Omental fat pad (tissue), 4 donors: ENCODE data around the gene DNM3. TPM values are rescaled to one million over a fixed set of nuclear protein-coding genes. Genes with fewer than 3 reads are reported as not detected.

Experiments used
- ATAC-seq: fragments of 150-250 bp; one replicate; pipeline ENCODE4 v1.9.1; 2016; ENCODE audit warnings: mild to moderate bottlenecking, moderate library complexity; ENCODE audit not compliant: low FRiP score
- DNase-seq: peaks from one replicate; pipeline ENCODE4 v3.0.0-alpha.2; 2019; ENCODE audit warnings: low spot score
- CTCF ChIP-seq, 3 donors: fragments of 450-650 bp; IDR thresholded peaks; one replicate each; pipeline ENCODE4 v1.5.1; 2016 to 2017; ENCODE audit warnings: antibody characterized with exemption in 3 of 3, mild to moderate bottlenecking in 3 of 3, moderate library complexity in 2 of 3
- total RNA-seq, 4 donors: library from RNA; depleted of rRNA; stranded (reverse); fragments of >200 nt; gene quantifications; one replicate each; pipeline ENCODE4 v1.1.0, GENCODE V29; 2016

Gene DNM3
- total RNA-seq, 4 donors from 2014 or later = 2.9 to 15.8 (median 5.5) TPM

- TF ChIP-seq CTCF (IDR thresholded peaks at IDR 0.05) = no peak
- no peak for DNase-seq
- ATAC-seq = no peak
Observed at GRCh38 chr1:172184506-172185191, 343.4 kb downstream of the DNM3 start.

- no peak for ATAC-seq
Observed at GRCh38 chr1:172185211-172185610, 343.9 kb downstream of the DNM3 start.

GRCh38 chr1:172185996-172186395 is 344.7 kb downstream of the DNM3 start:
- no peak for TF ChIP-seq CTCF (IDR thresholded peaks at IDR 0.05)
- ATAC-seq (no peak), DNase-seq (no peak)

More at GRCh38 chr1:172185211-172185610, 343.9 kb downstream of the DNM3 start:
- DNase-seq = no peak
- no peak for TF ChIP-seq CTCF (IDR thresholded peaks at IDR 0.05)

GRCh38 chr1:172201572-172201971 is 360.3 kb downstream of the DNM3 start:
- DNase-seq = no peak
- ATAC-seq = no peak
- no peak for TF ChIP-seq CTCF (IDR thresholded peaks at IDR 0.05)

GRCh38 chr1:172203135-172203823 is 362.0 kb downstream of the DNM3 start:
- TF ChIP-seq CTCF (IDR thresholded peaks at IDR 0.05) = no peak
- DNase-seq (no peak), ATAC-seq (no peak)

- no peak for DNase-seq
- ATAC-seq = no peak
- no peak for TF ChIP-seq CTCF (IDR thresholded peaks at IDR 0.05)
Observed at GRCh38 chr1:172203902-172204301, 362.6 kb downstream of the DNM3 start.

GRCh38 chr1:172206256-172206655 is 365.0 kb downstream of the DNM3 start:
- no peak for TF ChIP-seq CTCF (IDR thresholded peaks at IDR 0.05)
- no peak for DNase-seq
- no peak for ATAC-seq
